ENCODE measurements around the gene IL1R1. TPM values are rescaled to one million over a fixed set of nuclear protein-coding genes. Genes with fewer than 3 reads are reported as not detected.

IL1R1 gene
- total RNA-seq, 1 donor from 2014 or later: 8.7 TPM

DNA sequence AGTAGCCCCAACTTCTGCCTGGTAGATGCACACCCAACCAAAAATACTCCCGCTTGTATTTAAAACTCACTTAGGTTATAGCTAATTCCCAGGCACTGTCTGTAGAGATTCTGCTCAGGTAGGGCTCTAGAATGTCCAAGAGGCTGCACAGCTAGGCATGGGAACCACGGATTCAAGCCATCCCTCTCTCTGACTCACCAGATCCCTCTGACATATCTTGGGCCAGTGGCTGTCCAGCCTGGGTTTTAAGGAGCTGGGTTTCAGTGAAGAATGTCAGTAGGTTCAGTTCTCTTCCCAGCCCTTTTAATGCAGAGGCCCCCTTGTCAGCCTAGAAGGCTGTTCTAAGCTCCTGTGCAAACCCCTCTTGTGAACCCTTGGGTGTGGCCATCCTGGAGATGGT lies 15.9 kb upstream of the IL1R1 start:
- no peak overlapping the region for H3K4me3 ChIP-seq (ENCODE audit: low read depth, low read length)
- no peaks in the 10 kb centered on the region for H3K27me3 ChIP-seq (ENCODE audit: control insufficient read depth, insufficient read depth, low read length)
- no peaks in the 10 kb centered on the region for H3K36me3 ChIP-seq (ENCODE audit: control insufficient read depth, insufficient read depth, low read length)
- TF ChIP-seq, protein P1, sequence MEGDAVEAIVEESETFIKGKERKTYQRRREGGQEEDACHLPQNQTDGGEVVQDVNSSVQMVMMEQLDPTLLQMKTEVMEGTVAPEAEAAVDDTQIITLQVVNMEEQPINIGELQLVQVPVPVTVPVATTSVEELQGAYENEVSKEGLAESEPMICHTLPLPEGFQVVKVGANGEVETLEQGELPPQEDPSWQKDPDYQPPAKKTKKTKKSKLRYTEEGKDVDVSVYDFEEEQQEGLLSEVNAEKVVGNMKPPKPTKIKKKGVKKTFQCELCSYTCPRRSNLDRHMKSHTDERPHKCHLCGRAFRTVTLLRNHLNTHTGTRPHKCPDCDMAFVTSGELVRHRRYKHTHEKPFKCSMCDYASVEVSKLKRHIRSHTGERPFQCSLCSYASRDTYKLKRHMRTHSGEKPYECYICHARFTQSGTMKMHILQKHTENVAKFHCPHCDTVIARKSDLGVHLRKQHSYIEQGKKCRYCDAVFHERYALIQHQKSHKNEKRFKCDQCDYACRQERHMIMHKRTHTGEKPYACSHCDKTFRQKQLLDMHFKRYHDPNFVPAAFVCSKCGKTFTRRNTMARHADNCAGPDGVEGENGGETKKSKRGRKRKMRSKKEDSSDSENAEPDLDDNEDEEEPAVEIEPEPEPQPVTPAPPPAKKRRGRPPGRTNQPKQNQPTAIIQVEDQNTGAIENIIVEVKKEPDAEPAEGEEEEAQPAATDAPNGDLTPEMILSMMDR (IDR thresholded peaks at IDR 0.05; ENCODE audit: insufficient read depth, low read length, poor library complexity, severe bottlenecking): no peak
- DNase-seq (ENCODE audit: low read depth): no peak

DNA sequence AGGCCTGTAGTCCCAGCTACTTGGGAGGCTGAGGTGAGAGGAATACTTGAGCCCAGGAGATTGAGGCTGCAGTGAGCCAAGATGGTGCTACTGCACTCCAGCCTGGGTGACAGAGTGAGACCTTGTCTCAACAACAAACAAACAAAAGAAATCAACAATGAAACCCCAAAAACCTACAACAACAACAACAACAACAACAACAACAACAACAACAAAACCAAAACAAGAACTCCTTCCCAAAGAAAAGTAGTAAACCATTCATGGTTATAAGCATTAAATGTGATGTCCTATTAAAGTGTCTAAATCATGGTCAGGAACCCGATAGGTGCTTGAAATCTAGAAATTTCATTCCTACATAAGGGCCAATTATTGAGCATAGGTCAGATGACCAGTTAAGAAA lies 13.5 kb upstream of the IL1R1 start:
- no peak for DNase-seq (ENCODE audit: low read depth)
- no peaks in the 10 kb centered on the region for H3K36me3 ChIP-seq (ENCODE audit: control insufficient read depth, insufficient read depth, low read length)
- TF ChIP-seq, protein P1 (IDR thresholded peaks at IDR 0.05; ENCODE audit: insufficient read depth, low read length, poor library complexity, severe bottlenecking): no peak
- H3K27me3 ChIP-seq (ENCODE audit: control insufficient read depth, insufficient read depth, low read length): no peaks in the 10 kb centered on the region
- H3K4me3 ChIP-seq (ENCODE audit: low read depth, low read length): no peak overlapping the region

GRCh38 chr2:102129951-102130646 lies 12.4 kb upstream of the IL1R1 start:
- DNase-seq (ENCODE audit: low read depth): no peak

DNA sequence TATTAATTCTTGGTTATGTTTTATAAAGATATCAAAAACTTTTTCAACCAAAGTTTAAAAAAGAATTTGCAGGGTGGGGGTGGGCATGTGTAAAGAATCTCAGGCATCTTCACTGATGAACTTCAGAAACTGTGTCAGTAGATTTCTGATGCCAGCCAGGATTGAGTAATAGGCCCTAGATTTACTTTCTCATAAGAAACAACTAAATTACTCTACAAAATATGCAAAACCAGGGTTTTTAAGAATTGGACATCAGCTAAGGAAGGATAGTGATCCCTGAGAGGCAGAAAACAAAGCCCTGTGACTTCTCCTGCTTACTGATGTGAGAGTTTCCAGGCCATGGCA lies 11.9 kb upstream of the IL1R1 start:
- H3K27me3 ChIP-seq (ENCODE audit: control insufficient read depth, insufficient read depth, low read length): no peaks in the 10 kb centered on the region
- no peak for DNase-seq (ENCODE audit: low read depth)
- no peak overlapping the region for H3K4me3 ChIP-seq (ENCODE audit: low read depth, low read length)
- TF ChIP-seq, protein P1 (IDR thresholded peaks at IDR 0.05; ENCODE audit: insufficient read depth, low read length, poor library complexity, severe bottlenecking): no peak
- no peaks in the 10 kb centered on the region for H3K36me3 ChIP-seq (ENCODE audit: control insufficient read depth, insufficient read depth, low read length)

More at GRCh38 chr2:102129951-102130646, 12.4 kb upstream of the IL1R1 start:
- Histone ChIP-seq H3K36me3 (ENCODE audit: control insufficient read depth, insufficient read depth, low read length) (no peaks in the 10 kb centered on the region), H3K27me3 (ENCODE audit: control insufficient read depth, insufficient read depth, low read length) (no peaks in the 10 kb centered on the region), H3K4me3 (ENCODE audit: low read depth, low read length) (no peak overlapping the region)
- TF ChIP-seq, protein P1 (IDR thresholded peaks at IDR 0.05; ENCODE audit: insufficient read depth, low read length, poor library complexity, severe bottlenecking): no peak

DNA sequence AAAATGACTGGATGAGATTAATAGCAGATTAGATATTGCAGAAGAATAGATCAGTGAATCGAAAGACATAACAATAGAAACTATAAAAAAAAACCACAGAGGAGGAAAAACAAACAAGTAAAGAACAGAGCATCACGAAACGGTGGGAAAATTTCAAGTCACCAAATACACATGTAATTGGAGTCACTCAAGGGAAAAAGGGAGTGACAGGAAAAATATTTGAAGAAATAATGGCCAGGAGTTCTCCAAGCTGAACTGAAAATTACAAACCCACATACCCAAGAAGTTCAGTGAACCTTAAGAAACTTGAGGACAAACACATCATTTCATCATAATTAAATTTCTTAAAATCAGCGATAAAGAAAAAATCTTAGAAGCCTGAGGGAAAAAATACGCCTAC lies 11.0 kb upstream of the IL1R1 start:
- TF ChIP-seq, protein P1 (IDR thresholded peaks at IDR 0.05; ENCODE audit: insufficient read depth, low read length, poor library complexity, severe bottlenecking): no peak
- H3K4me3 ChIP-seq (ENCODE audit: low read depth, low read length): no peak overlapping the region
- H3K36me3 ChIP-seq (ENCODE audit: control insufficient read depth, insufficient read depth, low read length): no peaks in the 10 kb centered on the region
- H3K27me3 ChIP-seq (ENCODE audit: control insufficient read depth, insufficient read depth, low read length): no peaks in the 10 kb centered on the region
- no peak for DNase-seq (ENCODE audit: low read depth)

DNA sequence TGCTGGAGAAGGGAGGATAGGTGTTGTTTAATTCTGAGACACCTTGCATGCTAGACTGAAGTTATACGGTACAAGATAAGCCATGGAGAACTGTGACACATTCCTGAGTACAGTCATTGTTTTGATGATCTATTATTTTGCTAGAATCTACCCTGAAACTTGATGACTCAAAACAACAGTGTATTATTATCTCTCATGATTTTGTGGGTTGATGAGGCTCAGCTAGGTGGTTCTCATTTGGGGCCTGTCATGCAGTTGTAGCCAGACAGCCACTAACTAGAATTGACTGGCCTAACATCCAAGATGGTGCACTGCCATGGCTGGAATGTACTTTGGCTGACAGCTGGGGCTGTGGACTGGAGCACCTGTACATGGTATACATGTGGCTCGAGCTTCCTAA lies 5.4 kb upstream of the IL1R1 start:
- H3K27me3 ChIP-seq (ENCODE audit: control insufficient read depth, insufficient read depth, low read length): no peaks in the 10 kb centered on the region
- TF ChIP-seq, protein P1 (IDR thresholded peaks at IDR 0.05; ENCODE audit: insufficient read depth, low read length, poor library complexity, severe bottlenecking): no peak
- H3K4me3 ChIP-seq (ENCODE audit: low read depth, low read length): no peak overlapping the region
- no peak for DNase-seq (ENCODE audit: low read depth)
- H3K36me3 ChIP-seq (ENCODE audit: control insufficient read depth, insufficient read depth, low read length): no peaks in the 10 kb centered on the region

Measured in kidney epithelial cell (primary cell).